HUES64 (cell line): Measurements from ENCODE around the gene LCLAT1.

ENCODE experiments used
- H3K27ac ChIP-seq: 2 replicates; pipeline ENCODE4 v1.7.0; 2013; ENCODE audit warnings: low read depth, low read length, inconsistent platforms
- H3K27me3 ChIP-seq: 2 replicates; pipeline ENCODE4 v1.6.1; 2013; ENCODE audit warnings: mild to moderate bottlenecking, low read length; ENCODE audit not compliant: insufficient read depth
- H3K36me3 ChIP-seq: 2 replicates; pipeline ENCODE4 v1.6.1; 2013; ENCODE audit warnings: mild to moderate bottlenecking, low read length; ENCODE audit not compliant: insufficient read depth
- H3K4me1 ChIP-seq: 2 replicates; pipeline ENCODE4 v1.6.1; 2013; ENCODE audit warnings: mild to moderate bottlenecking, low read length, moderate library complexity; ENCODE audit not compliant: insufficient read depth
- H3K4me3 ChIP-seq: 2 replicates; pipeline ENCODE4 v1.5.1; 2013; ENCODE audit warnings: mild to moderate bottlenecking, low read length, moderate library complexity
- H3K9ac ChIP-seq: 2 replicates; pipeline ENCODE4 v1.6.1; 2013; ENCODE audit warnings: mild to moderate bottlenecking, low read depth, low read length
- H3K9me3 ChIP-seq: 2 replicates; pipeline ENCODE4 v1.6.1; 2013; ENCODE audit warnings: low read depth, low read length; ENCODE audit not compliant: insufficient read depth
- WGBS: fragments of 150-250, 120-280 bp; methylation state at CpG from one replicate; pipeline ENCODE4 v1.1.7; 2013; ENCODE audit warnings: missing lambda C conversion rate; 5-methylcytosine and 5-hydroxymethylcytosine counted together

LCLAT1 gene

DNA sequence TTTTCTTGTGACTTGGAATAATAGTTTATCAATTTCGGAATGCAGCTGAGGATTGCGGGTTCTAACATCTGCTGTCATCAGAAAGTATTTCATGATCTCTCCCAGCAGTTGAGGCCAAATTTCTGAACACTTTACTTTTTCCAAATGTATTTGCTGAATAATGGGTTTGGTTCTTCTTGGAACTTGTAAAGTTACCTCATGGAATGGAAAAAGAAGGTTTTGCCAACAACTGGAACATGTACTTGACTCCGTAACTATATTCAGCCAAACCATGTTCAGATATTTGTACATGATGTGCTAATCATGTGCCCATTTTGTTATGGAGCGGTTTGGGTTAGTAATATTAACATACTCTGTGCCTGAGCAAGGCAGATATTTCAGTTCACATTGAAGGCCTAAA, 119.6 kb downstream of the LCLAT1 start:
- Histone ChIP-seq H3K4me3 (no peak overlapping the region), H3K27me3 (no peaks in the 10 kb centered on the region), H3K4me1 (no peaks in the 10 kb centered on the region), H3K9me3 (no peaks in the 10 kb centered on the region), H3K36me3 (peaks cover 28% of the 10 kb centered on the region), H3K9ac (no peak overlapping the region), H3K27ac (no peak overlapping the region)
- 97% methylated on average over 4 of the region's 4 CpGs for WGBS

DNA sequence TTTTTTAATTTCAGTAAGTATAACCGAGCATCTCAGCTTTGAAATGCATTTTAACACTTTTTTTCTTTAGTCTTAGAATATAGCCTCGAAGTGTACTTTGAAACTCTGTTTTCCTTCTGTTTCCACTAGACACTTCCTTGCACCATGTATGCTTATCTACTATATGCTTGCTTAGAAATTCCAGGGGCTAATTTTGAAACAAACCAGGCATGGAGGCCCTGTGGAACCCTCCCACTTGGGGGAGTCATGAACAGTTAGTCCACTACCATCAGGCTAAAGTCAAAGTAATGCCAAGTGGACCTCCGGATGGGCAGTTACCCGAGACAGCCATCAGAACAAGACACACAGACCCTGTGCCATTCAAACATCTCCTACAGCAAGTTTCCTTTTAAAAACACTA, 120.3 kb downstream of the LCLAT1 start:
- H3K4me1 ChIP-seq: no peaks in the 10 kb centered on the region
- WGBS: 92% methylated on average over 4 of the region's 4 CpGs
- H3K36me3 ChIP-seq: peaks cover 28% of the 10 kb centered on the region

GRCh38 chr2:30569946-30570345, 122.9 kb downstream of the LCLAT1 start:
- H3K27ac ChIP-seq: no peak overlapping the region
- peaks cover 14% of the 10 kb centered on the region for H3K36me3 ChIP-seq
- no peaks in the 10 kb centered on the region for H3K27me3 ChIP-seq
- H3K9me3 ChIP-seq: no peaks in the 10 kb centered on the region
- peaks cover 8% of the 10 kb centered on the region for H3K4me1 ChIP-seq
- H3K9ac ChIP-seq: no peak overlapping the region
- H3K4me3 ChIP-seq: no peak overlapping the region

More for the DNA sequence above, 120.3 kb downstream of the LCLAT1 start:
- no peak overlapping the region for H3K9ac ChIP-seq
- H3K4me3 ChIP-seq: no peak overlapping the region
- H3K27ac ChIP-seq: no peak overlapping the region
- H3K27me3 ChIP-seq: no peaks in the 10 kb centered on the region
- no peaks in the 10 kb centered on the region for H3K9me3 ChIP-seq

DNA sequence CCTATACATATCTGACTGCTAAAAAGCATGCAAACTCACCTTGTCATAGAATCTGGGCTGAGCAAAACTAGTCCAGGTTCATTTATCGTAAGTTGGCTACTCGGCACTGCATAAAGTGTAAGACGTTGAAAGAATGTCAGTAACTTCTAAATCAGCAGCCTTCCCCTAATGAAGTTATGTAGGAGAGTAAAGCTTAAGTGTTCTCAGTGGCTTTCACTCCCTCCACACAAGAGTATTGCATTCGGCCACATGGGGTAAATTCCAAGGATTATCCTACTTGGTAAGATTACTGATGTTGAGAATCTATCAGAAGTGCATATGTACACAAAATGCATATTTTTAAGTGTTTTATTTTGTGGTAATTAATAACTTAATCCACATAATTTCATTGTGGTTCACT, 130.1 kb downstream of the LCLAT1 start:
- WGBS: 89% methylated on average over 3 of the region's 4 CpGs
- Histone ChIP-seq H3K27me3 (no peaks in the 10 kb centered on the region), H3K9me3 (no peaks in the 10 kb centered on the region)

GRCh38 chr2:30580391-30580790, 133.3 kb downstream of the LCLAT1 start:
- no peaks in the 10 kb centered on the region for H3K27me3 ChIP-seq
- H3K27ac ChIP-seq: no peak overlapping the region
- peaks cover 23% of the 10 kb centered on the region for H3K4me1 ChIP-seq
- H3K9ac ChIP-seq: no peak overlapping the region
- no peak overlapping the region for H3K4me3 ChIP-seq
- WGBS: 53% methylated on average over 3 of the region's 3 CpGs
- H3K36me3 ChIP-seq: no peaks in the 10 kb centered on the region
- no peaks in the 10 kb centered on the region for H3K9me3 ChIP-seq

More for the DNA sequence above, 130.1 kb downstream of the LCLAT1 start:
- H3K9ac ChIP-seq: no peak overlapping the region
- H3K27ac ChIP-seq: no peak overlapping the region
- peaks cover 31% of the 10 kb centered on the region for H3K4me1 ChIP-seq
- H3K36me3 ChIP-seq: no peaks in the 10 kb centered on the region
- no peak overlapping the region for H3K4me3 ChIP-seq

DNA sequence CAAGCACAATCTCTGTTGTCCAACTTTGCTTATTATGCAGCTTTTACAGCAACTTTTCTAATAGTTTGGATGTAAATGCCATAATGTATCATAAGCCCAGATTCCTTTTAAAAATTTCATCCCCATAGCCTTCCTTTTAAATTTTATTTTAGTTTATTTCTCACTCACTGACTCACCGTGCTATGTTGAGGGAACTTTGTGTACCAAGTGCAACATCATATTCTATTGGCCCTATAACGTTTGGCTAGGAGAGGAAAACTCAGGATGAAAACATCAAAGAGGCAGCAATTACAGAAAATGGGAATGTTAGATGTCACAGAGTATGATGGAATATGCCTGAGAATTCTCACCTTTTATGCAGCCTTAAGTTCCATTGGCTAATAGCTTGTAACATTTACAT, 135.5 kb downstream of the LCLAT1 start:
- no peaks in the 10 kb centered on the region for H3K27me3 ChIP-seq
- H3K4me1 ChIP-seq: peaks cover 14% of the 10 kb centered on the region
- no peak overlapping the region for H3K27ac ChIP-seq
- no peak overlapping the region for H3K4me3 ChIP-seq
- no peaks in the 10 kb centered on the region for H3K36me3 ChIP-seq
- 98% methylated on average over 2 of the region's 2 CpGs for WGBS
- no peaks in the 10 kb centered on the region for H3K9me3 ChIP-seq
- H3K9ac ChIP-seq: no peak overlapping the region

DNA sequence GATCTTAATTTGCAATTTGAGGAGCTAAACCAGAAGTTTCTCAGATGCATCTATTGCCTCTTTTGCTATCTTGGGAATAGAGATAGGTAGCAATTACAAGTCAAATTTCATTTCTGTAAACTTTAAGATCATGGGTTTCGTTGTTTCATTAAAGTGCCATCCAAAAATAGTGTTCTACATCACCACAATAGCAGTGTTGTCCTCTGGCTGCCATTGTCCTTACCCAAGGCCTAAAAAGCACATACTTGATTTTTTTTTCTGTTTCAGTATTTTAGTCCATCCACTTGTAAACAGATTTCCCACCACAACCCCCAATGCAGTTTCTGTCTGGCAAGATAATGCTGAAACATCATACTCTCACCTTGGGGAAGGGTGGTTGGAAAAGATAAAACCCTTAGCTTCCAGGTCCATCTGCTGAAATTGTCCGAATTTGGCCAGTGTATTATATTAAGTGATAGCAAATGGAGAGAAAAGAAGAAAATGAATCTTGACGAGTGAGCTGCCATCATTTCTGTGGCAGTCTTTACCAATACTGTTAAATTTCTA, 136.2 kb downstream of the LCLAT1 start:
- H3K9ac ChIP-seq: no peak overlapping the region
- no peak overlapping the region for H3K4me3 ChIP-seq
- WGBS: 88% methylated on average over 3 of the region's 3 CpGs
- no peak overlapping the region for H3K27ac ChIP-seq
- H3K4me1 ChIP-seq: peaks cover 14% of the 10 kb centered on the region
- no peaks in the 10 kb centered on the region for H3K9me3 ChIP-seq
- no peaks in the 10 kb centered on the region for H3K27me3 ChIP-seq
- H3K36me3 ChIP-seq: no peaks in the 10 kb centered on the region

- Histone ChIP-seq H3K36me3 (no peaks in the 10 kb centered on the region), H3K9ac (no peak overlapping the region), H3K27ac (no peak overlapping the region), H3K4me3 (no peak overlapping the region), H3K9me3 (no peaks in the 10 kb centered on the region), H3K27me3 (no peaks in the 10 kb centered on the region), H3K4me1 (peaks cover 14% of the 10 kb centered on the region)
- WGBS: 86% methylated on average over 4 of the region's 4 CpGs
These were observed 137.1 kb downstream of the LCLAT1 start for GRCh38 chr2:30584116-30584515.

DNA sequence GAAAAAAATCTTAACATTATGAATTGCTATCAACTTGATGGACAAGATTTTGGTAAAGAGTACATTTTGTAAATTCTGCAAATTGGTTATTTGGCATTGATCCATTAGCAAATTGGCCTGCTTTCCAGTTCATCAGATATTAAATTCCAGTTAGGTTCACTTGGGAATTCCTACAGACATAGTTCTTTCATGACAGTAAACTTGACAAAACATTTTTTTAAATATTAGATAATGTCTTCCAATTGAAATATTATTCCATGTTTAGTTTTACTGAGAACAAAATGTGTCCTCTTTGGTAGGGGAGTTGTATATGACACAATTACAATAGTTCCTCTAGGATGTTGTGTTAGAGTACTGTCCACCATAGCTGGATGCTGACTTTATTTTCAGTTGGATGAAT, 141.9 kb downstream of the LCLAT1 start:
- Histone ChIP-seq H3K27ac (no peak overlapping the region), H3K9me3 (no peaks in the 10 kb centered on the region), H3K9ac (no peak overlapping the region), H3K36me3 (no peaks in the 10 kb centered on the region), H3K27me3 (no peaks in the 10 kb centered on the region), H3K4me1 (no peaks in the 10 kb centered on the region), H3K4me3 (no peak overlapping the region)

DNA sequence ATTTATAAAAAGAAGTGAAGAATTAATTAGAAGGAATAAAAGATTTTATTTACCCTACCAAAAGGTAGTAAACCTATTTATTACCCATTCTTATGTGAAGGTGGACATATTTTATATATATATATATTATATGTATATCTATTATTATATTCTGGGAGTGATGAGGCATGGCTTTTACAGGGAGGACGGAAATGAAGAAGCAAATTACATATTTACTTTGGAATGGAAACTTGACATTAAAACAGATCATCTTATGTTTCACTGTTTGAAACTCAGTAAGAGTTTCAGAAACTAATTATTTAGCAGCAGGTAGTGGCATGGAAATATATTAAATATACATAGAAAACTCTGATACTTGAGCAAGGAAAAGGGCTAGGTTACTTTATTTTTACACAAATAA, 143.4 kb downstream of the LCLAT1 start:
- Histone ChIP-seq H3K4me3 (no peak overlapping the region), H3K27me3 (no peaks in the 10 kb centered on the region), H3K9ac (no peak overlapping the region), H3K4me1 (no peaks in the 10 kb centered on the region), H3K9me3 (no peaks in the 10 kb centered on the region), H3K27ac (no peak overlapping the region), H3K36me3 (no peaks in the 10 kb centered on the region)
- no CpG with 5 or more reads among the region's 1 CpG for WGBS

DNA sequence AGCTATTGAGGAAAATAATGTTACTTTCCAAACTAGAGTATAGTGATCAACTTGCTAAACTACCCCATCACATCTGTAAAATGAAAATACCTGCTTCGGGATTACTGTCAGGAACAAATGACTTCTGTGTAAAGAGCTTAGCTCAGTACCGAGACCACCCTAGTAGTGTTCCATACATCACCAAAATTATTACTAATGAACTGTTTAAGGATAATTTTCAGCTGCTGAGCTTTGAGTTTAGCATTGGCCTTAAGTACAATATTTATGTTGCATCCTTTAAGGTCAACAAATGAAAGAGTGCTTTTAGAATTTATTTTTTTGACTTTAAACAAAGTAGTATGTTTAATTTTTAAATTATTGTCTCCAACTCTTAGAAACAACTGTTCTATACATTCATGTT, 144.1 kb downstream of the LCLAT1 start:
- no peaks in the 10 kb centered on the region for H3K27me3 ChIP-seq
- no peak overlapping the region for H3K27ac ChIP-seq
- 91% methylated on average over 1 of the region's 2 CpGs for whole genome bisulfite sequencing
- no peaks in the 10 kb centered on the region for H3K9me3 ChIP-seq
- H3K36me3 ChIP-seq: no peaks in the 10 kb centered on the region
- no peak overlapping the region for H3K4me3 ChIP-seq
- H3K9ac ChIP-seq: no peak overlapping the region
- H3K4me1 ChIP-seq: no peaks in the 10 kb centered on the region

DNA sequence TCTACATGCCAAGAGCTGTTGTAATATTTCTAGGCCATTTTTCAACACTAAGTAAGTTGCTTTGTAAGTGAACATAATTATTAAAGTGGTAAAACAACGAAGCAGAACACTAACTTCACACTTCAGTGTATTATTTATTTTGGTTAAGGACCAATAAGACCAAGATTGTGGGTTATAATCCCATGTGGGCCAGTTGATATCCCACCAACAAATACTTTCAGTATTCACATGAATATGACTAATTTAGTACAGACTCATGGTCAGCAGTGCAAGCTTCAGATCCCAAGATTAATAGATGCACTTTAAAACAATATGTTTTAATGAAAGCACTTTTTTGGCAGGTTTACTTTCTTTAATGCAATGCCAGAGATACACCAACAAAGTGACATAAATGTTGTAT, 154.3 kb downstream of the LCLAT1 start:
- WGBS: no CpG with 5 or more reads among the region's 1 CpG
- H3K36me3 ChIP-seq: no peaks in the 10 kb centered on the region
- H3K27me3 ChIP-seq: no peaks in the 10 kb centered on the region
- H3K4me1 ChIP-seq: peaks cover 31% of the 10 kb centered on the region
- no peaks in the 10 kb centered on the region; the same call in 1 of the 2 replicates for H3K9me3 ChIP-seq
- H3K27ac ChIP-seq: no peak overlapping the region
- no peak overlapping the region for H3K4me3 ChIP-seq
- H3K9ac ChIP-seq: no peak overlapping the region
